Mesodermal cell (in vitro differentiated cells): Measurements from ENCODE around the gene FXR2. TPM values are rescaled to one million over a fixed set of nuclear protein-coding genes. Genes with fewer than 3 reads are reported as not detected.
A peak's percentile ranks its signal among the peaks of the same experiment; 100 is the strongest.

Source experiments
- H3K27ac ChIP-seq: 2 replicates; pipeline ENCODE4 v1.7.0; 2013; ENCODE audit warnings: mild to moderate bottlenecking, low read depth, low read length, moderate library complexity; ENCODE audit not compliant: severe bottlenecking
- H3K36me3 ChIP-seq: 2 replicates; pipeline ENCODE4 v1.7.1; 2013; ENCODE audit warnings: mild to moderate bottlenecking, low read length, moderate library complexity; ENCODE audit not compliant: control insufficient read depth, insufficient read depth
- H3K4me1 ChIP-seq: one replicate; pipeline ENCODE4 v1.7.1; 2013; ENCODE audit warnings: mild to moderate bottlenecking, low read length; ENCODE audit not compliant: insufficient read depth, control insufficient read depth, poor library complexity, severe bottlenecking
- H3K4me3 ChIP-seq: 2 replicates; pipeline ENCODE4 v1.7.0; 2013; ENCODE audit warnings: low read length, control low read depth, mild to moderate bottlenecking; ENCODE audit not compliant: insufficient read depth, poor library complexity, severe bottlenecking; ENCODE audit errors: extremely low read depth
- H3K9me3 ChIP-seq: 2 replicates; pipeline ENCODE4 v1.7.1; 2013; ENCODE audit warnings: mild to moderate bottlenecking, low read length, moderate library complexity; ENCODE audit not compliant: control insufficient read depth
- WGBS, 2 experiments: methylation state at CpG; one replicate each; pipeline ENCODE4 v1.1.5; 2013; ENCODE audit warnings: missing lambda C conversion rate in 2 of 2; ENCODE audit not compliant: insufficient coverage in 2 of 2; 5-methylcytosine and 5-hydroxymethylcytosine counted together
- polyA plus RNA-seq, 2 experiments: library from polyadenylated mRNA; stranded (reverse); fragments of 50-300 nt; gene quantifications; one replicate each; pipeline ENCODE4 v1.2.3, GENCODE V29; 2013

FXR2 gene
- polyA plus RNA-seq (2013, experiment 1 of 2), result 41.8 TPM
- 35.2 TPM for polyA plus RNA-seq (2013, experiment 2 of 2)

- peaks cover 5% of the 10 kb centered on the region for H3K4me1 ChIP-seq
- peaks cover 21% of the 10 kb centered on the region for H3K36me3 ChIP-seq
- H3K9me3 ChIP-seq, result no peaks in the 10 kb centered on the region
- H3K27ac ChIP-seq, result peak within 1 kb of the TSS; percentile 91
- H3K4me3 ChIP-seq, result peak within 1 kb of the TSS; percentile 84
- 0% methylated on average over 55 to 75 of the region's 93 CpGs for WGBS, 2 experiments
Observed at GRCh38 chr17:7614425-7615264, at the start of gene FXR2. Gene FXR2, minus strand, starts transcription at chr17:7614897. Its CDS starts 365 bp downstream, at chr17:7614532.

- 0 to 15% methylated on average over 5 to 9 of the region's 10 CpGs for WGBS, 2 experiments
- Histone ChIP-seq H3K4me1 (peaks cover 9% of the 10 kb centered on the region), H3K27ac (peak overlapping the region; percentile 48), H3K36me3 (peaks cover 8% of the 10 kb centered on the region), H3K9me3 (no peaks in the 10 kb centered on the region), H3K4me3 (no peak overlapping the region)
Observed at GRCh38 chr17:7656958-7657609, 42.4 kb upstream of the FXR2 start.

- Histone ChIP-seq H3K36me3 (peaks cover 8% of the 10 kb centered on the region), H3K9me3 (no peaks in the 10 kb centered on the region), H3K27ac (no peak overlapping the region), H3K4me1 (peaks cover 15% of the 10 kb centered on the region), H3K4me3 (no peak overlapping the region)
- WGBS, 2 experiments, result 93 to 95% methylated on average over 11 to 17 of the region's 17 CpGs
Observed at GRCh38 chr17:7655541-7655840, 40.8 kb upstream of the FXR2 start.

- Histone ChIP-seq H3K4me1 (peaks cover 15% of the 10 kb centered on the region), H3K36me3 (peaks cover 8% of the 10 kb centered on the region), H3K4me3 (no peak overlapping the region), H3K9me3 (no peaks in the 10 kb centered on the region), H3K27ac (no peak overlapping the region)
- 91 to 92% methylated on average over 12 to 13 of the region's 16 CpGs for WGBS, 2 experiments
Observed at GRCh38 chr17:7654832-7655540, 40.3 kb upstream of the FXR2 start.

GRCh38 chr17:7652388-7653356 lies 38.0 kb upstream of the FXR2 start:
- H3K27ac ChIP-seq, result no peak overlapping the region
- H3K4me3 ChIP-seq, result no peak overlapping the region
- peaks cover 8% of the 10 kb centered on the region for H3K36me3 ChIP-seq
- no peaks in the 10 kb centered on the region for H3K9me3 ChIP-seq
- peaks cover 15% of the 10 kb centered on the region for H3K4me1 ChIP-seq
- WGBS, 2 experiments, result 83 to 86% methylated on average over 6 to 7 of the region's 12 CpGs

GRCh38 chr17:7651665-7652387 lies 37.1 kb upstream of the FXR2 start:
- 2 to 10% methylated on average over 21 to 35 of the region's 54 CpGs for WGBS, 2 experiments
- H3K4me1 ChIP-seq, result peaks cover 15% of the 10 kb centered on the region
- no peaks in the 10 kb centered on the region for H3K9me3 ChIP-seq
- H3K36me3 ChIP-seq, result peaks cover 8% of the 10 kb centered on the region
- H3K4me3 ChIP-seq, result peak overlapping the region; percentile 59
- H3K27ac ChIP-seq, result no peak overlapping the region

GRCh38 chr17:7651097-7651664 lies 36.5 kb upstream of the FXR2 start:
- Histone ChIP-seq H3K36me3 (peaks cover 6% of the 10 kb centered on the region), H3K9me3 (no peaks in the 10 kb centered on the region), H3K4me3 (peak overlapping the region; percentile 59), H3K4me1 (peaks cover 9% of the 10 kb centered on the region), H3K27ac (no peak overlapping the region)
- 0 to 1% methylated on average over 19 to 25 of the region's 45 CpGs for WGBS, 2 experiments

- Histone ChIP-seq H3K36me3 (peaks cover 3% of the 10 kb centered on the region), H3K4me1 (peaks cover 6% of the 10 kb centered on the region), H3K27ac (no peak within 1 kb of the TSS), H3K9me3 (no peaks in the 10 kb centered on the region), H3K4me3 (peak within 1 kb of the TSS; percentile 59)
- 3% methylated on average over 19 to 20 of the region's 34 CpGs for WGBS, 2 experiments
Observed at GRCh38 chr17:7650509-7651096, 35.9 kb upstream of the FXR2 start, which contains the start of gene ATP1B2. Gene ATP1B2, plus strand, starts transcription at chr17:7650926. Its CDS starts 593 bp downstream, at chr17:7651519.

- H3K27ac ChIP-seq, result no peak overlapping the region
- H3K36me3 ChIP-seq, result no peaks in the 10 kb centered on the region
- 88 to 94% methylated on average over 2 of the region's 4 CpGs for WGBS, 2 experiments
Observed at GRCh38 chr17:7647018-7647417, 32.3 kb upstream of the FXR2 start.

More at GRCh38 chr17:7647018-7647417, 32.3 kb upstream of the FXR2 start:
- H3K4me1 ChIP-seq, result peaks cover 6% of the 10 kb centered on the region
- H3K4me3 ChIP-seq, result no peak overlapping the region
- no peaks in the 10 kb centered on the region for H3K9me3 ChIP-seq
